K562 (cell line): ENCODE data around the gene NFAM1. TPM values are rescaled to one million over a fixed set of nuclear protein-coding genes. Genes with fewer than 3 reads are reported as not detected.

Source experiments
- ETV6 ChIP-seq, 3 experiments: fragments of 150-350 bp in 1 of 3; sonication (generic) in 1 of 3; formaldehyde crosslinking in 1 of 3; IDR thresholded peaks; 2 replicates each; pipeline versions ENCODE4 v1.6.1 to v1.8.0; 2014 to 2022; ENCODE audit warnings: borderline replicate concordance in 2 of 3, low read depth in 2 of 3, antibody characterized with exemption in 1 of 3, low read length in 1 of 3, mild to moderate bottlenecking in 1 of 3, missing genetic modification reagents in 1 of 3
- GATAD2B ChIP-seq: fragments of 450-650 bp; IDR thresholded peaks from 2 replicates; pipeline ENCODE4 v1.6.1; 2017; ENCODE audit warnings: mild to moderate bottlenecking, borderline replicate concordance
- HNRNPH1 ChIP-seq: fragments of 200-400 bp; formaldehyde crosslinking; optimal IDR thresholded peaks from 2 replicates; pipeline ENCODE3; 2017; ENCODE audit warnings: low read depth, mild to moderate bottlenecking, low read length, moderate library complexity
- KAT7 ChIP-seq: sonication (generic); formaldehyde crosslinking; IDR thresholded peaks from 2 replicates; pipeline ENCODE4 v1.8.0; 2022; ENCODE audit warnings: missing genetic modification reagents, mild to moderate bottlenecking, borderline replicate concordance
- LCOR ChIP-seq: sonication (generic); formaldehyde crosslinking; IDR thresholded peaks from 2 replicates; pipeline ENCODE4 v1.8.0; 2022; ENCODE audit warnings: mild to moderate bottlenecking, missing genetic modification reagents
- MAX ChIP-seq: sonication (generic); formaldehyde crosslinking; IDR thresholded peaks from 2 replicates; pipeline ENCODE4 v1.9.0; 2022; ENCODE audit warnings: mild to moderate bottlenecking, missing genetic modification reagents
- NCOA6 ChIP-seq: fragments of 450-650 bp; IDR thresholded peaks from 2 replicates; pipeline ENCODE4 v1.6.1; 2017; ENCODE audit warnings: mild to moderate bottlenecking
- POLR2G ChIP-seq: fragments of 200-400 bp; formaldehyde crosslinking; IDR thresholded peaks from 2 replicates; pipeline ENCODE4 v1.6.1; 2017; ENCODE audit warnings: low read depth, mild to moderate bottlenecking, antibody characterized with exemption, low read length, moderate library complexity
- SMARCB1 ChIP-seq: IDR thresholded peaks from 2 replicates; pipeline ENCODE4 v1.6.1; 2011; ENCODE audit warnings: improper control_type of control experiment, low read depth; ENCODE audit not compliant: insufficient read length
- SMARCC2 ChIP-seq: fragments of 450-650 bp; IDR thresholded peaks from 2 replicates; pipeline ENCODE4 v1.6.1; 2017; ENCODE audit warnings: antibody characterized with exemption, moderate library complexity, mild to moderate bottlenecking, low read depth
- SRSF9 ChIP-seq: fragments of 200-400 bp; formaldehyde crosslinking; IDR thresholded peaks from 2 replicates; pipeline ENCODE4 v1.6.1; 2017; ENCODE audit warnings: low read depth, low read length, borderline replicate concordance
- ZNF12 ChIP-seq: sonication (generic); formaldehyde crosslinking; IDR thresholded peaks from 2 replicates; pipeline ENCODE4 v1.4.0; 2020; ENCODE audit warnings: mild to moderate bottlenecking, missing genetic modification reagents
- ZNF232 ChIP-seq: sonication (generic); formaldehyde crosslinking; IDR thresholded peaks from 2 replicates; pipeline ENCODE4 v1.8.0; 2022; ENCODE audit warnings: mild to moderate bottlenecking, missing genetic modification reagents
- ZNF695 ChIP-seq: fragments of 450-650 bp; formaldehyde crosslinking; IDR thresholded peaks from 2 replicates; pipeline ENCODE4 v1.4.0; 2020; ENCODE audit warnings: mild to moderate bottlenecking, moderate library complexity
- ZNF696 ChIP-seq: fragments of 250-450 bp; sonication (Bioruptor Pico); conservative IDR thresholded peaks from 2 replicates; pipeline ENCODE4 v1.4.0; 2020; ENCODE audit warnings: mild to moderate bottlenecking, moderate library complexity
- ZNF785 ChIP-seq: fragments of 250-450 bp; sonication (Bioruptor Pico); IDR thresholded peaks from 2 replicates; pipeline ENCODE4 v1.4.0; 2020; ENCODE audit warnings: mild to moderate bottlenecking
- ZNF830 ChIP-seq: fragments of 250-450 bp; sonication (Bioruptor Pico); IDR thresholded peaks from 2 replicates; pipeline ENCODE4 v1.5.0; 2021; ENCODE audit warnings: mild to moderate bottlenecking
- polyA plus RNA-seq, 8 experiments: library from polyadenylated mRNA; depleted of rRNA in 4 of 8; stranded (reverse) in 5 of 8; unstranded in 3 of 8; fragments of >200 nt; fragmentation: Nextera tagmentation in 2 of 8; fragmentation: Illumina TruSeq in 1 of 8; extraction: Ambion mirVana in 2 of 8; extraction: Trizol in 1 of 8; gene quantifications; 2 replicates each; pipeline versions ENCODE4 v1.2.1 to v1.2.3, GENCODE V29; 2011 to 2014; ENCODE audit warnings: inconsistent platforms in 1 of 8, missing spikeins in 1 of 8
- total RNA-seq, 7 experiments: library from RNA; depleted of rRNA in 6 of 7; stranded (reverse); fragments of >200 nt in 6 of 7; fragmentation: Illumina TruSeq in 2 of 7; extraction: Trizol in 2 of 7; gene quantifications; 2 replicates each; pipeline versions ENCODE4 v1.2.1 to v1.2.3, GENCODE V29; 2011 to 2021; ENCODE audit warnings: low replicate concordance in 1 of 7
- TF ChIP-seq, protein P1 (sequence below): fragments of 250-450 bp; sonication (Bioruptor Pico); IDR thresholded peaks from 2 replicates; pipeline ENCODE4 v1.8.0; 2022; ENCODE audit warnings: inconsistent platforms, mild to moderate bottlenecking, moderate library complexity, borderline replicate concordance
- TF ChIP-seq, protein P2 (sequence below): fragments of 250-450 bp; sonication (Bioruptor Pico); IDR thresholded peaks from 2 replicates; pipeline ENCODE4 v1.4.0; 2020; ENCODE audit warnings: mild to moderate bottlenecking, moderate library complexity
- TF ChIP-seq, protein P3 (sequence below): fragments of 250-450 bp; sonication (Bioruptor Pico); IDR thresholded peaks from 2 replicates; pipeline ENCODE4 v1.8.0; 2021; ENCODE audit warnings: moderate library complexity, mild to moderate bottlenecking, inconsistent platforms

Gene NFAM1
- total and polyA plus RNA-seq, 9 of the 15 experiments (the other 6 are each of a cell fraction or from before 2014, with no cell fraction given): 0.01 to 0.18 (median 0.03) TPM; not detected in 5

DNA sequence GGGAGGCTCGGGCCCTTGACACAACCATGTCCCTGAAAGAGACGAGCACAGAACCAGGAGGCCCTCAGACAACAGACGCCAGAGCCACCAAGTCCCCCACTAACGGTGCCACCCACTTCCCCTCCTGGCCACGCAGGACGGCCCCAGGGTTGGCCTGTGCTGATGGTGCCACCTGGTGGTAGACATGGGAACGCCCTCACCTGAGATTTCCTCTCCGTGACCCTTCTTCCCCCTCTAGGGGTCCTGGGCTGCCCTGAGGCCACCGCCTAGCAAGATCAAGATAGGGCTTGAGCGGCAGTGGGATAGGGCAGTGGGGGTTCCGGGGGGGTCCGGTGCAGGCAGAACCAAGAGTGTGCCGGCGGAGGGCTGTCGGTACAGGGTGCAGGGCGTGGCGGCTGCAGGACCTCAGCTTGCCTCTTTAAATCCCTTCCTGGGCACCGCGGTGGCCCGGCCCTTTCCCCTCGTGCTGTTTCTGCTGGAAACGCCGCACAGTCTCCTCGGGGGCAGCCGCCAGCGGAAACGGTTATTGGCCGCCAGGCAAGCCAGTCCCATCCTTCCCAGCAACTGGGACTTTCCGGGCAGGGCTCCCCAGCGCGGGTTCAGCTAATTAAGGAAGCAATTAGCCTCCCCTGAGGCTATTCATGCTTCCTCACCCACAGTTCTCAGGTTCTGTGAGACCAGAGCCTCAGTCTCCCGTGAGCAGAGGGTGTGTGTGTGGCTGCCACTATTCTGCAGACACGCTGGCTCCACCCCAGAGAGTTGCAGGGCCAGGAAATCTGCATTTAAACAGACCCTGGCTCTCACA lies 5.5 kb upstream of the NFAM1 start (continued):
- TF ChIP-seq, protein P1, sequence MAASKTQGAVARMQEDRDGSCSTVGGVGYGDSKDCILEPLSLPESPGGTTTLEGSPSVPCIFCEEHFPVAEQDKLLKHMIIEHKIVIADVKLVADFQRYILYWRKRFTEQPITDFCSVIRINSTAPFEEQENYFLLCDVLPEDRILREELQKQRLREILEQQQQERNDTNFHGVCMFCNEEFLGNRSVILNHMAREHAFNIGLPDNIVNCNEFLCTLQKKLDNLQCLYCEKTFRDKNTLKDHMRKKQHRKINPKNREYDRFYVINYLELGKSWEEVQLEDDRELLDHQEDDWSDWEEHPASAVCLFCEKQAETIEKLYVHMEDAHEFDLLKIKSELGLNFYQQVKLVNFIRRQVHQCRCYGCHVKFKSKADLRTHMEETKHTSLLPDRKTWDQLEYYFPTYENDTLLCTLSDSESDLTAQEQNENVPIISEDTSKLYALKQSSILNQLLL (CRISPR knock-in tag): no peak
- TF ChIP-seq, protein P2, sequence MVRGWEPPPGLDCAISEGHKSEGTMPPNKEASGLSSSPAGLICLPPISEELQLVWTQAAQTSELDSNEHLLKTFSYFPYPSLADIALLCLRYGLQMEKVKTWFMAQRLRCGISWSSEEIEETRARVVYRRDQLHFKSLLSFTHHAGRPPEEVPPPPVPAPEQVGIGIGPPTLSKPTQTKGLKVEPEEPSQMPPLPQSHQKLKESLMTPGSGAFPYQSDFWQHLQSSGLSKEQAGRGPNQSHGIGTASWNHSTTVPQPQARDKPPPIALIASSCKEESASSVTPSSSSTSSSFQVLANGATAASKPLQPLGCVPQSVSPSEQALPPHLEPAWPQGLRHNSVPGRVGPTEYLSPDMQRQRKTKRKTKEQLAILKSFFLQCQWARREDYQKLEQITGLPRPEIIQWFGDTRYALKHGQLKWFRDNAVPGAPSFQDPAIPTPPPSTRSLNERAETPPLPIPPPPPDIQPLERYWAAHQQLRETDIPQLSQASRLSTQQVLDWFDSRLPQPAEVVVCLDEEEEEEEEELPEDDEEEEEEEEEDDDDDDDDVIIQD: no peak
- no peak for TF ChIP-seq SMARCB1
- TF ChIP-seq SMARCC2: no peak
- TF ChIP-seq LCOR (CRISPR knock-in tag): no peak
- no peak for TF ChIP-seq SRSF9
- TF ChIP-seq ETV6 (IDR thresholded peaks at IDR 0.05; ENCODE audit: borderline replicate concordance in 1 of 2, low read depth in 2 of 2, low read length in 1 of 2): no peak
- TF ChIP-seq ETV6 (CRISPR knock-in tag; IDR thresholded peaks at IDR 0.05; ENCODE audit: borderline replicate concordance): no peak
- no peak for TF ChIP-seq KAT7
- no peak for TF ChIP-seq ZNF232
- TF ChIP-seq HNRNPH1: no peak
- TF ChIP-seq, protein P3, sequence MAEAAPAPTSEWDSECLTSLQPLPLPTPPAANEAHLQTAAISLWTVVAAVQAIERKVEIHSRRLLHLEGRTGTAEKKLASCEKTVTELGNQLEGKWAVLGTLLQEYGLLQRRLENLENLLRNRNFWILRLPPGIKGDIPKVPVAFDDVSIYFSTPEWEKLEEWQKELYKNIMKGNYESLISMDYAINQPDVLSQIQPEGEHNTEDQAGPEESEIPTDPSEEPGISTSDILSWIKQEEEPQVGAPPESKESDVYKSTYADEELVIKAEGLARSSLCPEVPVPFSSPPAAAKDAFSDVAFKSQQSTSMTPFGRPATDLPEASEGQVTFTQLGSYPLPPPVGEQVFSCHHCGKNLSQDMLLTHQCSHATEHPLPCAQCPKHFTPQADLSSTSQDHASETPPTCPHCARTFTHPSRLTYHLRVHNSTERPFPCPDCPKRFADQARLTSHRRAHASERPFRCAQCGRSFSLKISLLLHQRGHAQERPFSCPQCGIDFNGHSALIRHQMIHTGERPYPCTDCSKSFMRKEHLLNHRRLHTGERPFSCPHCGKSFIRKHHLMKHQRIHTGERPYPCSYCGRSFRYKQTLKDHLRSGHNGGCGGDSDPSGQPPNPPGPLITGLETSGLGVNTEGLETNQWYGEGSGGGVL (CRISPR knock-in tag): no peak
- no peak for TF ChIP-seq ZNF696
- peak; percentile 23; the same call in 1 of the 2 replicates for TF ChIP-seq MAX (CRISPR knock-in tag)
- no peak for TF ChIP-seq ZNF12 (CRISPR knock-in tag)
- no peak for TF ChIP-seq GATAD2B
- TF ChIP-seq POLR2G: no peak
- TF ChIP-seq ZNF695: no peak
- TF ChIP-seq ZNF785 (CRISPR knock-in tag): no peak
- TF ChIP-seq ZNF830 (CRISPR knock-in tag): no peak
- no peak for TF ChIP-seq NCOA6
